ENCODE data around the gene ADIRF. TPM values are rescaled to one million over a fixed set of nuclear protein-coding genes. Genes with fewer than 3 reads are reported as not detected.

The ADIRF gene
- total RNA-seq, 1 donor from 2014 or later = not detected

DNA sequence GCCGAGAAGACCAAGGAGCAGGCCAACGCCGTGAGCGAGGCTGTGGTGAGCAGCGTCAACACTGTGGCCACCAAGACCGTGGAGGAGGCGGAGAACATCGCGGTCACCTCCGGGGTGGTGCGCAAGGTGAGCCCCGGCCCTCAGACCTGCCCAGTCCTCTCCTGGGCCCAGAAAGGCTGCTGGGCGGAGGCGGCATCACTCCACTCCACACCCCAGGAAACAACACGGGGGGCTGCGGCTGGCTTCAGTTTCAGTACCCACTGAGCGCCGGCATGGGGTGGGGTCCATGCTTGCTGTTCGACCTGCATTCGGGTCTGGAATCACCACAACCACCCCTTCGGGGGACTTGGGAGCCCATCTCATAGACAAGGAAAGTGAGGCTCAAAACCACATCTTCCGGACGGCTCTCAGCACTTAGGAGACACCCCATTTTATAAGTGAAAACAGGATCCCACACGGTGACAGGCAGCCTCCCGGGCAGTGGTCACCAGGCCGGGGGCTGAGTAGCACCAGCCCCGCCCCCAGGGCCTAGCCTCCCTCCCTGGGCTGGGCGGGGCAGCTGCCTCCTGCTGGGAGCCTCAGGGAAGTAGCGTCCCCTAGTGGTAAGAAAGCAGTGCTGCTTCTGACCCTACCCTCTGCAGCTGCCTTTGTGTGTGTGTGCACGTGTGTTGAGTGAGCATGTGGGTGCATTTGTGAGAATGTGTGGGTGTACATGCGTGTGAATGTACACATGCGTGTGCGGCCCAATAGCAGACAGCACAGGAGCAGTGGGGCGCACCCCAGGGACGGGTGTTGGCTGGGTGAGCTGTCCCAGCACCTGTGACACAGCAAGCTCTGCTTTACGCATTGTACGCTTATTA, 8.0 kb upstream of the ADIRF start:
- no peaks in the 10 kb centered on the region for H3K36me3 Mint-ChIP-seq (ENCODE audit: low read depth)
- H3K27me3 Mint-ChIP-seq (ENCODE audit: insufficient read depth) = no peaks in the 10 kb centered on the region
- intact Hi-C loops (cut with micrococcal nuclease) = no loop called here
- peak; percentile 14 for DNase-seq (ENCODE audit: low spot score)
- no peak overlapping the region for H3K4me3 Mint-ChIP-seq
- no peak overlapping the region for H3K27ac Mint-ChIP-seq
- no peaks in the 10 kb centered on the region for H3K9me3 Mint-ChIP-seq
- H3K4me1 Mint-ChIP-seq (ENCODE audit: low read depth) = no peaks in the 10 kb centered on the region

DNA sequence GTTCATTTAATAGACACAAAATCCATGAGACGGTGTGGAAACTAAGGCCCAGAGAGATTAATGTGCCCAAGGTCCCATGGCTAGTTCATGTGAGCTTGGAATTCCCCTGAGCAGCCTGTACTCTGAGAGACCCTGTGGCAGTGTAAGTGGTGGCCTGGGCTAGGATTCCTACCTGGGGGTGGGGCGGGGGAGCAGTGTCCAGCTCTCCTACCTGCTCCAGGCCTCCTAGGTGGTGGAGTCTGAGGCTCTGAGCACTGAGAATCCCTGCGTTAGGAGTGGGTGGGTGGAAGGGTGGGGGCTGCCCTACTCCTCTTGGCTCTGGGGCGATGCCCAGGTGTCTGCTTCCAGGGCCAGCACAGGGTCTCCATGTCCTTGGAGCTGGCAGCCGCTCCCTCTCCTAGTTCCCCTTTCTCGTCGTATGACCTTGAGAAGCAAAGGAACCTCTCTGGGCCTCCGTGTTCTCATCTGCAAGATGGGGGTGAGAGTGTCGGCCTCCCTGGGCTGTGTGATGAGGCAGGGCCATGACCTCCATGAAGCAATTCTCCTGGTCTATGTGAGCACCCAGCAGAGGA, 7.3 kb upstream of the ADIRF start:
- H3K4me3 Mint-ChIP-seq = no peak overlapping the region
- intact Hi-C loops (cut with micrococcal nuclease) = no loop called here

DNA sequence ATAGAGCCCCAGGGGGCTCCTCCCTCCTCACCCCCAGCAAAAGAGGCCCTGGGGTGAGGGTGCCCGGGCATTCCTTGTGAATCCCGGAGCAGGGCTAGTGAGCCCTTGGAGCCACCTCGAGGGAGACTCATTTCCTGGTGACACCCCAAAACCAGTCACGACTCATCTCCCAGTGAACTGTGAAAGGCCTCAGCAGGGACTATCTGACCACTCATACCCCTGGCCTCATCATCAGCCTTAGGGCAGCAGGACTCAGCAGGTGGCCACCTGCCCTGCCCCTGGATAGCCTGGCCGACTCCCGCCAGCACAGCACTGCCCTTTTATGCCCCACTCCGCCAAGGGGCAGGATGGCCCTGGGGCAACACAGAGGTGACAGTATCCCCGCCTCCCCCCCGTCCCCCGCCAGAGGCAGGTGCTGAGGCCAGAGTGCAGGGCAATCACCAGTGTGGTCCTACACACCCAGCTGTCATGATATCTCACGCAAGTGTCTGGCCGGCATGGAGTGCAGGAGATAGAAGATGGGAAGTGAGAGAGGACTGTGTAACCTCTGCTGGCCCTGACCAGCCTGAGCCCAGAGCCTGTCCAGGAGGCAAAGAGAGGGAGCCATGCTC, 6.7 kb upstream of the ADIRF start:
- Mint-ChIP-seq H3K4me3 (no peak overlapping the region), H3K27me3 (ENCODE audit: insufficient read depth) (no peaks in the 10 kb centered on the region), H3K4me1 (ENCODE audit: low read depth) (peaks cover 12% of the 10 kb centered on the region), H3K36me3 (ENCODE audit: low read depth) (no peaks in the 10 kb centered on the region), H3K9me3 (no peaks in the 10 kb centered on the region), H3K27ac (no peak overlapping the region)
- DNase-seq (ENCODE audit: low spot score) = no peak
- intact Hi-C loops (cut with micrococcal nuclease) = no loop called here

More for the DNA sequence above, 7.3 kb upstream of the ADIRF start:
- no peak overlapping the region for H3K27ac Mint-ChIP-seq
- H3K27me3 Mint-ChIP-seq (ENCODE audit: insufficient read depth) = no peaks in the 10 kb centered on the region
- no peak for DNase-seq (ENCODE audit: low spot score)
- no peaks in the 10 kb centered on the region for H3K36me3 Mint-ChIP-seq (ENCODE audit: low read depth)
- H3K4me1 Mint-ChIP-seq (ENCODE audit: low read depth) = peaks cover 5% of the 10 kb centered on the region
- H3K9me3 Mint-ChIP-seq = no peaks in the 10 kb centered on the region

DNA sequence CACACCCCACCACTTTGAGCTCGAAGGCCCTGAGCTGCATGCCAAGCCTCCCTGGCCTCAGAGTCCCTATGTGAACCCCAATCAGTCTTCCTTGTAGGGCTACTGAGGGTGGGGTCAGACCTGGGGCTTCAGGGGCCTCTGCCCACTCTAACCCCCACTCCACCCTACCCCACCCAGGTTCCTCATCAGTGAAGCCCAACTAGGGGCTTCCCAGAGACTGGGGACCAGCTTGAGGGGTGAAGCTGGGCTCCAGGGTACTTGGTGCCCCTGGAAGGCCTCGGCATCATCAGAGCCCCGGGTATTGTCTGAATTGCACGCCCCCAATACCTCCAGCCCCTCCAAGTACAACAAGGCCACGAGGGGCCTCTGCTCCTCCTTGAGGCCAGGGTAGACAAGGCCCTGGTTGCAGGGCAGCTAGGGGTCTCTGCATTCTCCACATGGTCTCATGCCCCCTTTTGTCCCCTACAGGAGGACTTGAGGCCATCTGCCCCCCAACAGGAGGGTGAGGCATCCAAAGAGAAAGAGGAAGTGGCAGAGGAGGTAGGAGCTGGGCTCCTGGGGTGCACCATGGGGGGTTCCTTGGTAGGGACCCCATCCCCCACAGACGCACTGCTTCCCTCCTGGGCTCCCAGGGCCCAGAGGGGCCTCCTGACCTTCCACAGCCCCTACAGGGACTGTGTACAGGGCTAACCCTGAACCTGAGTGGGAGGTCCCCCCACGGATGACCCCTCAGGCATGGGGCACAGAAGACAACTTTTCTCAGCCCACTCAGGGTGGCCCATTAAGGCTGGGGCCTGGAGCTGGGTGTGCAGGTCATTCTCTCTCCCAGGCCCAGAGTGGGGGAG, 5.9 kb upstream of the ADIRF start:
- no peak overlapping the region for H3K27ac Mint-ChIP-seq
- intact Hi-C loops (cut with micrococcal nuclease) = no loop called here

DNA sequence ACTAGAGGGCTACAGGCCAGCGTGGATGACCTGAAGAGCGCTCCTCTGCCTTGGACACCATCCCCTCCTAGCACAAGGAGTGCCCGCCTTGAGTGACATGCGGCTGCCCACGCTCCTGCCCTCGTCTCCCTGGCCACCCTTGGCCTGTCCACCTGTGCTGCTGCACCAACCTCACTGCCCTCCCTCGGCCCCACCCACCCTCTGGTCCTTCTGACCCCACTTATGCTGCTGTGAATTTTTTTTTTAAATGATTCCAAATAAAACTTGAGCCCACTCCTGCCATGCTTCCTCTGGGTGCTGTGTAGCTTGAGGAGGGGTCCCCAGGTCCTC, 5.3 kb upstream of the ADIRF start:
- Mint-ChIP-seq H3K27ac (no peak overlapping the region), H3K4me1 (ENCODE audit: low read depth) (peaks cover 16% of the 10 kb centered on the region), H3K36me3 (ENCODE audit: low read depth) (no peaks in the 10 kb centered on the region), H3K27me3 (ENCODE audit: insufficient read depth) (peaks cover 2% of the 10 kb centered on the region), H3K9me3 (no peaks in the 10 kb centered on the region), H3K4me3 (no peak overlapping the region)
- DNase-seq (ENCODE audit: low spot score) = no peak
- intact Hi-C loops (cut with micrococcal nuclease) = no loop called here

More for the DNA sequence above, 5.9 kb upstream of the ADIRF start:
- H3K27me3 Mint-ChIP-seq (ENCODE audit: insufficient read depth) = no peaks in the 10 kb centered on the region
- H3K4me3 Mint-ChIP-seq = no peak overlapping the region
- no peaks in the 10 kb centered on the region for H3K9me3 Mint-ChIP-seq
- DNase-seq (ENCODE audit: low spot score) = no peak
- peaks cover 16% of the 10 kb centered on the region for H3K4me1 Mint-ChIP-seq (ENCODE audit: low read depth)
- no peaks in the 10 kb centered on the region for H3K36me3 Mint-ChIP-seq (ENCODE audit: low read depth)

DNA sequence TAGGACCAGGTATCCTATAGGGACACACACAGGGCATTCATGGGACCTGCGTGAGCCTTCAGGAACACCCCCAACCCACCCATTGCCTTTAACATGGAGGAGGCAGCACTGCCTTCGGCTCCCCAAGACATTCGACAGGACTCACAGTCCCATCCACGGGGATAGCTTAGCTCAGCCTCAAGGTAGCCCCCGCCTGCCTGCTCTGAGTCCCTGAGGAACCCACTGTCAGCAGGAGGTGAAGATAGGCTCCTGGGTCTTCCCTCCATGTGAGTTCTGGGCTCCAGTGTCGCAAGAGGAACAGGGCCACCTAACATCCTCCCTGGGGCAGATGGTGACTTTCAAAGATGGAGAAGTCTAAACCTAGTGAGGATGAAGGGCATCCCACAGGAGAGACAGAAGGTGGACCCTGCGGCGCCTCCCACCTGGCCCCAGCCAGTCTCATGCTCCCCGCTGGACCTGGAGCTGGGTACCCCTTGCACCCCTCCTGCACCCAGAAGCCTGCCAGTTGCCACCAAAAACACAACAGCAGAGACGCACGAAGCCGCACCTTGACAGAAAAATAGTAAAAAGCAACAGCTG, 4.9 kb upstream of the ADIRF start:
- DNase-seq (ENCODE audit: low spot score) = no peak
- no peak overlapping the region for H3K4me3 Mint-ChIP-seq
- H3K27me3 Mint-ChIP-seq (ENCODE audit: insufficient read depth) = peaks cover 2% of the 10 kb centered on the region
- H3K4me1 Mint-ChIP-seq (ENCODE audit: low read depth) = peaks cover 16% of the 10 kb centered on the region
- intact Hi-C loops (cut with micrococcal nuclease) = no loop called here
- no peaks in the 10 kb centered on the region for H3K36me3 Mint-ChIP-seq (ENCODE audit: low read depth)
- H3K9me3 Mint-ChIP-seq = no peaks in the 10 kb centered on the region
- no peak overlapping the region for H3K27ac Mint-ChIP-seq

DNA sequence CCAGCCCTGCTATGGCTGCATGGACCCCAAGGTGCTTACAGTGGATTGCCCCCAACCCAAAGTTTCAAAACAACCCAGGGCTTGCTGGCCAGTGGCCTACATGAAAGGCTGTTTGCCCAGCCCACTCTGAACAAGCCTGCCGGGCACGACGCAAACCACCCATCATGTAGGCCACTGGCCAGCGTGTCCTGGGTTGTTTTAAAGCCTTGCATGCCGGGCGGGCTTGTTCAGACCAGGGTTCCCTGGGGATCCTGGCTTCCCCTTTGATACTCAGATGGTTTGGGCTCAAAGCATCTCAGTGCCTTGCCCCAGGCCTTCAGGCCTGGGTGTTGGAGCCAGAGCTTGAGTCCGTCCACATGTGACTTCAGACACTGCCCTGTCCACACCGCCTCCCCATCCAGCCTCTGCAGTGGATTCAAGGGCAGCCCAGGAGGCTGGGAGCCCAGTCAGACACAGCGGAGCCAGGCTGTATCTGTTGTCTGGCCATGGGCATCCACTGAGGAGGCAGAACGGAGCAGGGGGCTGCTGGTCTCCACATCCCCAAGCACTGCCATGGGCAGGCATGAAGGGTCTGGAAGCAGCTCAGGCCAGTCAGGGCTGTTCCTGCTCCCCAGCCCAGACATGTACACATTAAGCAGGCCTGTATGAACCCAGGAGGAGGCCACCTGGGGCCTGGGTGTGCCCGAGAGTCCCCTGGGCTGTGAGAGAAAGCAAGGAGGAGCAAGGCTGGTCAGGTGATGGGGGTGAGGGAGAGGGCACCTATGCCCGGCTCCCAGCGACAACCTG, 4.0 kb upstream of the ADIRF start:
- DNase-seq (ENCODE audit: low spot score) = no peak
- no peak overlapping the region for H3K4me3 Mint-ChIP-seq
- no peak overlapping the region for H3K27ac Mint-ChIP-seq
- H3K27me3 Mint-ChIP-seq (ENCODE audit: insufficient read depth) = peaks cover 6% of the 10 kb centered on the region
- H3K4me1 Mint-ChIP-seq (ENCODE audit: low read depth) = peaks cover 16% of the 10 kb centered on the region
- H3K9me3 Mint-ChIP-seq = no peaks in the 10 kb centered on the region
- H3K36me3 Mint-ChIP-seq (ENCODE audit: low read depth) = no peaks in the 10 kb centered on the region
- intact Hi-C loops (cut with micrococcal nuclease) = no loop called here

DNA sequence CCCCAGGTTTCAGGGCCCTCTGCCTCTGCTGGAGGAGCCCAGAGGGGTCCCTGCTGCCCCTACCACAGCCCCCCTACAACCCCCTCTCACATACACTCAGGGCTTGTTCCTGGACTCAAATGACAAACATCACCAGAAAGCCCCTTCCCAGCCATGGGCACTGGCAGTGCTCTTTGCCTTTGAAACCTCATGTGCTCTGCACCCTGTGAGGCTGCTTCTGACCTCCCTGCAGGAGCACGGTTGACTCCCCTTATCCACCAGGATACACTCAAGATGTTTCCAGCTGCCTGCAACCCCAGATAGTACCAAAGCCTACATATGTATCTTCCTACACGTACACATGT, 3.5 kb upstream of the ADIRF start:
- Mint-ChIP-seq H3K27me3 (ENCODE audit: insufficient read depth) (peaks cover 12% of the 10 kb centered on the region), H3K27ac (no peak overlapping the region), H3K4me3 (no peak overlapping the region), H3K36me3 (ENCODE audit: low read depth) (no peaks in the 10 kb centered on the region), H3K4me1 (ENCODE audit: low read depth) (peaks cover 16% of the 10 kb centered on the region), H3K9me3 (no peaks in the 10 kb centered on the region)
- intact Hi-C loops (cut with micrococcal nuclease) = loop anchor here (5.0 kb wide), 1 partner anchor 253 kb away; no protein-coding TSS in a partner anchor
- DNase-seq (ENCODE audit: low spot score) = no peak

DNA sequence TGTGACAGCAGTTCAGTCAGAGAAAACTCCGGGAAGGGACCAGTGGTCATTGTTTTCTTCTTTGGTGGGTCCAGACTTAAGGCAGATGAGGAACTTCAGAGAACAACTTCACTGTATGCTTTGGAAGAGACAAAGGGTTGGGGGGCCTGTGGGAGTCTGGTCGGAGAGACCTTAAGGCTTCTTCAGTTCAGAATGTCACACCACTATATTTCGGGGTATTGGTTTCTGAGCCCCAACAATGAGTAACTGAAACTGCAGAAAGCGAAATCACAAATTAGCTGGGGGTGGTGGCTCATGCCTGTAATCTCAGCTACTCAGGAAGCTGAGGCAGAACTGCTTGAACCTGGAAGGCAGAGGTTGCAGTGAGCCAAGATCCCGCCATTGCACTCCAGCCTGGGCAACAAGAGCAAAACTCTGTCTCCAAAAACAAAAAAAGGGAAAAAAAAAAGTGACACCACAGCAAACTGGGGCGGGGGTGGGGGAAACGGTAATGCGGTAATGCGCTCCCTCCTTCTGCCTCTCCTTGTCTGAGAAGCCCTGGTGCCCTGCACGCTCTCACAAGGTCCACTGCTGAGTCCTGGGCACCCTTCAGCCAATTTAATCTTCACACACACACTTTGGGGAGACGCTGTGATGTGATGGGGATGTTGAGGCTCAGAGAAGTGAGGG, 2.2 kb upstream of the ADIRF start:
- Mint-ChIP-seq H3K27ac (peak overlapping the region; percentile 70), H3K27me3 (ENCODE audit: insufficient read depth) (peaks cover 14% of the 10 kb centered on the region), H3K9me3 (no peaks in the 10 kb centered on the region), H3K4me3 (peak overlapping the region; percentile 34), H3K4me1 (ENCODE audit: low read depth) (peaks cover 16% of the 10 kb centered on the region), H3K36me3 (ENCODE audit: low read depth) (no peaks in the 10 kb centered on the region)
- no peak for DNase-seq (ENCODE audit: low spot score)
- intact Hi-C loops (cut with micrococcal nuclease) = loop anchor here (1.0 to 5.0 kb wide), 3 partner anchors 27 to 277 kb away; no protein-coding TSS in a partner anchor

DNA sequence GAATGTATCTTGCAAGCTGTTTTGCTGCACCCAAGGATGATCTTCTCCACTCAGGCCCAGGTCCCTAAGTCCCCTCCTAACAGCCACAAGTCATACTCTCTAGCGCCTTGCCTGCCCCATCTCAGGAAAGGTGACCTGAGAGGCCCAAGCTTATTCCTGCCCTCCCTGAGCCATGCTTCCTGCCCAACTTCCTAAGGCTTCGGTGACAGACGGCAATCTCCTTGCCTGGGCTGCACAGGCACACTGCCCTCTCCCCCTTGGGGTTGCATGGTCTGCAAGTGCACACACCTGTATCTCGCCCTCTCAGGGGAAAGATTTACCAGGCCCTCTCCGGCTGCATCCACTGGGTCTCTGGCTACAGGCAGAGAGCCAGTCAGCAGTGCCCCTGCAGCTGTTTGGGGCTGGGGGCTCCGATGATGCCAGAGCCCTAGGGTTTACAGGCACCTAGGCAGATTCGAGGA, 771 bp upstream of the ADIRF start:
- Mint-ChIP-seq H3K4me1 (ENCODE audit: low read depth) (peaks cover 22% of the 10 kb centered on the region), H3K4me3 (no peak overlapping the region), H3K36me3 (ENCODE audit: low read depth) (no peaks in the 10 kb centered on the region), H3K27ac (no peak overlapping the region), H3K9me3 (no peaks in the 10 kb centered on the region), H3K27me3 (ENCODE audit: insufficient read depth) (peaks cover 19% of the 10 kb centered on the region)
- intact Hi-C loops (cut with micrococcal nuclease) = loop anchor here (2.0 to 5.0 kb wide), 2 partner anchors 255 to 279 kb away; no protein-coding TSS in a partner anchor
- no peak for DNase-seq (ENCODE audit: low spot score)

DNA sequence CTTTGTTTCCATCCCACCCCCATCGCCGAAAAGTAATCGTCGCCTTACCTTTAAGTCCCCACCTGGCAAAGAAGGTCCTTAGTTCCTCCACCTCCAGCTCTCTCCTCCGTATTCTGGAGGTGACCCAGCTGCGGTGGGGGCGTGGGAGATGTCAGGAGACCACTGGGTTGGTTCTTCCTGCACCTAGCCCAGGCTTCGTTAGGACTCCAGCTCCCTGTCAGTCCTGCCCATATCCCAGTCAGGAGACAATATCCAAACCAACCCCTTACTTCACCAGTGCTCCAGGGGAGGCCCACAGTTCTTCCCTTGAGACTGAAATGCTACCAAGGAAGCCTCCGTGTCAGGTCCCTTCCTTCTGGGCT, 693 bp downstream of the ADIRF start:
- no peak overlapping the region for H3K4me3 Mint-ChIP-seq
- intact Hi-C loops (cut with micrococcal nuclease) = loop anchor here (5.0 kb wide), 1 partner anchor 257 kb away; no protein-coding TSS in a partner anchor
- DNase-seq (ENCODE audit: low spot score) = no peak
- H3K9me3 Mint-ChIP-seq = no peaks in the 10 kb centered on the region
- H3K27me3 Mint-ChIP-seq (ENCODE audit: insufficient read depth) = peaks cover 29% of the 10 kb centered on the region
- H3K36me3 Mint-ChIP-seq (ENCODE audit: low read depth) = no peaks in the 10 kb centered on the region
- H3K4me1 Mint-ChIP-seq (ENCODE audit: low read depth) = peaks cover 22% of the 10 kb centered on the region
- no peak overlapping the region for H3K27ac Mint-ChIP-seq
